HepG2 (cell line): Measurements from ENCODE around the gene LOC128125822.

Experiments
- ARNT2 ChIP-seq: sonication (generic); formaldehyde crosslinking; IDR thresholded peaks from 2 replicates; pipeline ENCODE4 v1.8.0; 2022; ENCODE audit warnings: mild to moderate bottlenecking, low read depth, missing genetic modification reagents, moderate library complexity
- ATF5 ChIP-seq: sonication (generic); formaldehyde crosslinking; IDR thresholded peaks from 2 replicates; pipeline ENCODE4 v1.4.0; 2020; ENCODE audit warnings: mild to moderate bottlenecking, low read depth, missing genetic modification reagents
- BRD4 ChIP-seq: sonication (generic); formaldehyde crosslinking; IDR thresholded peaks from 2 replicates; pipeline ENCODE4 v1.4.0; 2020; ENCODE audit warnings: missing genetic modification reagents
- CEBPB ChIP-seq: IDR thresholded peaks from 2 replicates; pipeline ENCODE4 v1.6.1; 2011; ENCODE audit warnings: low read depth, low read length, improper control_type of control experiment, borderline replicate concordance
- CENPX ChIP-seq: sonication (generic); formaldehyde crosslinking; IDR thresholded peaks from 2 replicates; pipeline ENCODE4 v1.9.0; 2021; ENCODE audit warnings: mild to moderate bottlenecking, missing genetic modification reagents, moderate library complexity
- JUNB ChIP-seq: sonication (generic); formaldehyde crosslinking; IDR thresholded peaks from 2 replicates; pipeline ENCODE4 v1.8.0; 2022; ENCODE audit warnings: missing genetic modification reagents, mild to moderate bottlenecking, borderline replicate concordance
- MTA1 ChIP-seq: sonication (generic); formaldehyde crosslinking; IDR thresholded peaks from 2 replicates; pipeline ENCODE4 v1.4.0; 2020; ENCODE audit warnings: missing genetic modification reagents, mild to moderate bottlenecking, borderline replicate concordance
- NFRKB ChIP-seq: fragments of 450-650 bp; IDR thresholded peaks from 2 replicates; pipeline ENCODE4 v1.6.1; 2017
- PITX1 ChIP-seq: sonication (generic); formaldehyde crosslinking; IDR thresholded peaks from 2 replicates; pipeline ENCODE4 v1.5.1; 2020; ENCODE audit warnings: mild to moderate bottlenecking, missing genetic modification reagents
- RFX5 ChIP-seq: IDR thresholded peaks from 2 replicates; pipeline ENCODE4 v1.6.1; 2011; ENCODE audit warnings: low read depth, low read length, improper control_type of control experiment
- SALL1 ChIP-seq: sonication (generic); formaldehyde crosslinking; IDR thresholded peaks from 2 replicates; pipeline ENCODE4 v1.8.0; 2022; ENCODE audit warnings: mild to moderate bottlenecking, missing genetic modification reagents
- TBL1XR1 ChIP-seq: fragments of 150-350 bp; IDR thresholded peaks from 2 replicates; pipeline ENCODE4 v1.6.1; 2014; ENCODE audit warnings: borderline replicate concordance, low read length; ENCODE audit not compliant: partially characterized antibody
- TBP ChIP-seq: sonication (generic); formaldehyde crosslinking; IDR thresholded peaks from 2 replicates; pipeline ENCODE4 v1.5.0; 2020; ENCODE audit warnings: missing genetic modification reagents
- U2AF2 ChIP-seq: fragments of 200-400 bp; formaldehyde crosslinking; IDR thresholded peaks from 2 replicates; pipeline ENCODE4 v1.6.1; 2017; ENCODE audit warnings: low read depth, mild to moderate bottlenecking, low read length
- UBTF ChIP-seq: sonication (generic); formaldehyde crosslinking; IDR thresholded peaks from 2 replicates; pipeline ENCODE4 v1.4.0; 2020; ENCODE audit warnings: mild to moderate bottlenecking, missing genetic modification reagents
- ZMYM2 ChIP-seq: sonication (generic); formaldehyde crosslinking; IDR thresholded peaks from 2 replicates; pipeline ENCODE4 v1.8.0; 2022; ENCODE audit warnings: mild to moderate bottlenecking, missing genetic modification reagents
- ZNF572 ChIP-seq: sonication (generic); formaldehyde crosslinking; IDR thresholded peaks from 2 replicates; pipeline ENCODE4 v1.5.1; 2020; ENCODE audit warnings: mild to moderate bottlenecking, missing genetic modification reagents
- ZNF75D ChIP-seq: sonication (generic); formaldehyde crosslinking; IDR thresholded peaks from 2 replicates; pipeline ENCODE4 v1.8.1; 2023; ENCODE audit warnings: missing genetic modification reagents, mild to moderate bottlenecking, borderline replicate concordance
- ZNF772 ChIP-seq: sonication (generic); formaldehyde crosslinking; IDR thresholded peaks from 2 replicates; pipeline ENCODE4 v1.5.0; 2020; ENCODE audit warnings: mild to moderate bottlenecking, missing genetic modification reagents
- TF ChIP-seq, protein P1 (sequence below): sonication (generic); formaldehyde crosslinking; conservative IDR thresholded peaks from 2 replicates; pipeline ENCODE4 v1.4.0; 2020; ENCODE audit warnings: mild to moderate bottlenecking, missing genetic modification reagents, moderate library complexity

LOC128125822 gene

GRCh38 chr6:63565058-63565726 is 7.1 kb upstream of the LOC128125822 start (continued):
- TF ChIP-seq ARNT2 (CRISPR knock-in tag) (no peak), SALL1 (peak; percentile 55), U2AF2 (no peak), ZNF572 (CRISPR knock-in tag) (no peak), MTA1 (no peak), ZMYM2 (no peak), BRD4 (CRISPR knock-in tag) (no peak), ATF5 (CRISPR knock-in tag) (0 out of 2 replicates have a peak, but pooled peaks have one; percentile 57), CEBPB (peak; percentile 37; the same call in 1 of the 2 replicates), JUNB (CRISPR knock-in tag) (no peak), NFRKB (no peak), RFX5 (no peak), PITX1 (CRISPR knock-in tag) (no peak), TBL1XR1 (peak; percentile 66), CENPX (CRISPR knock-in tag) (no peak), UBTF (CRISPR knock-in tag) (no peak), TBP (CRISPR knock-in tag) (no peak), ZNF75D (CRISPR knock-in tag) (no peak), ZNF772 (CRISPR knock-in tag) (no peak)
- TF ChIP-seq, protein P1, sequence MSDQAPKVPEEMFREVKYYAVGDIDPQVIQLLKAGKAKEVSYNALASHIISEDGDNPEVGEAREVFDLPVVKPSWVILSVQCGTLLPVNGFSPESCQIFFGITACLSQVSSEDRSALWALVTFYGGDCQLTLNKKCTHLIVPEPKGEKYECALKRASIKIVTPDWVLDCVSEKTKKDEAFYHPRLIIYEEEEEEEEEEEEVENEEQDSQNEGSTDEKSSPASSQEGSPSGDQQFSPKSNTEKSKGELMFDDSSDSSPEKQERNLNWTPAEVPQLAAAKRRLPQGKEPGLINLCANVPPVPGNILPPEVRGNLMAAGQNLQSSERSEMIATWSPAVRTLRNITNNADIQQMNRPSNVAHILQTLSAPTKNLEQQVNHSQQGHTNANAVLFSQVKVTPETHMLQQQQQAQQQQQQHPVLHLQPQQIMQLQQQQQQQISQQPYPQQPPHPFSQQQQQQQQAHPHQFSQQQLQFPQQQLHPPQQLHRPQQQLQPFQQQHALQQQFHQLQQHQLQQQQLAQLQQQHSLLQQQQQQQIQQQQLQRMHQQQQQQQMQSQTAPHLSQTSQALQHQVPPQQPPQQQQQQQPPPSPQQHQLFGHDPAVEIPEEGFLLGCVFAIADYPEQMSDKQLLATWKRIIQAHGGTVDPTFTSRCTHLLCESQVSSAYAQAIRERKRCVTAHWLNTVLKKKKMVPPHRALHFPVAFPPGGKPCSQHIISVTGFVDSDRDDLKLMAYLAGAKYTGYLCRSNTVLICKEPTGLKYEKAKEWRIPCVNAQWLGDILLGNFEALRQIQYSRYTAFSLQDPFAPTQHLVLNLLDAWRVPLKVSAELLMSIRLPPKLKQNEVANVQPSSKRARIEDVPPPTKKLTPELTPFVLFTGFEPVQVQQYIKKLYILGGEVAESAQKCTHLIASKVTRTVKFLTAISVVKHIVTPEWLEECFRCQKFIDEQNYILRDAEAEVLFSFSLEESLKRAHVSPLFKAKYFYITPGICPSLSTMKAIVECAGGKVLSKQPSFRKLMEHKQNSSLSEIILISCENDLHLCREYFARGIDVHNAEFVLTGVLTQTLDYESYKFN (CRISPR knock-in tag) = peak; percentile 94
